Measurements from ENCODE around the gene ZMIZ1.

The ZMIZ1 gene

DNA sequence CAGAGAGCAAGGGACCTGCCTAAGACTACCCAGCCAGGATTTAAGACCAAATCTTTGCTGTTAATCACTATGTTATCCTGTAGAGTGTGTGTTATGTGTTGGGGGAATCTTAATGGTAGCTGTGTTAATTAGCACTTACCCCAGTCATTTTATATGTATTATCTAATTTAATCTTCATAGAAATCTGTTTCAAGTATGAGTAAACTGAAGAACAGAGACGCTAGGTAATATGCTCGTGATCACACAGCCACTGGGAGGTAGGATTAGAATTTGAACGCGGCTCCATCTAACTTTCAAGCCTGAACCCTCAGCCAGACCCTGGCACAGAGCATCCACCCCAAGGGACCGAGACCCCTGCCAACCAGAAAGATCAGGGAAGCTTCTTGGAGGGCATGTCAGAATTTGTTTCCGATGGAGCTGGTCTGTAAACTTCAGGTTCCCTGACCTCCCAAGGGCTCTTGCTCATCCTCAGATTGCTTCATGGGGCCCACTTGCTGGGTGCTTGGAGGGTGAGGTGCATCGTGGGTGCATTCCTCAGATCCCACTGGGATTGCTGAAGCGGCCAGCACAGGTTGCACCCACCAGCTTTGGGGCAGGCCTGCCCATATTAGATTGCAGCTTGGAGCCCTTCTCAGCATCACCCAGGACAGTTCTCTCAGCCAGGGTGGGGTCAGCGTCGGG is 105.0 kb downstream of the ZMIZ1 start:
- no peak for DNase-seq (ENCODE audit: low spot score)

- DNase-seq (ENCODE audit: low spot score), result no peak
Observed at GRCh38 chr10:79176052-79176501, 107.3 kb downstream of the ZMIZ1 start.

GRCh38 chr10:79176949-79177602 is 108.3 kb downstream of the ZMIZ1 start:
- no peak for DNase-seq (ENCODE audit: low spot score)

DNA sequence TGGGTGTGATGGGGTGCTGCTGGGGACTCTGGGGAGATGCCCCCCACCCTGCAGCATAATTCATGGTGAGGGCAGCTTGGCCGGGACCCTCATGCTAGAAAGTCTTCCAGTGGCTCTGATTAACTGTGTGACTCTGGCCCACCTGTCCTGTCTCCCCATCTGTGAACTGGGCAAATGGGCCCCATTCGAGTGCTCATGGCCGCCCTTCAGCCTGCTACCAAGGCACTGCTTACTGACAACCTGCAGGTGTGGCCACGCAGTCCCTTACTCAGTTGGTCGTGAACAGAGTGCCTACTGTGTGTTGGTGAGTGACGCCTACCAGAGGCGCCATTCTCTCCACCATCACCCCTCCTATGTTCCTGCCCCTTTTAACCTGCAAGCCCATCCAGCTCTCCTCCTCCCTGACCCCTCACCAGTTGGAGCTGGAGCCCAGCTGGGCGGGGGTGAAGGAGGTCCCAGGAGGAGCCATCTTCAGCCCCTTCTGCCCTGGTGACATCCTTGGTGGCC is 109.4 kb downstream of the ZMIZ1 start:
- no peak for DNase-seq (ENCODE audit: low spot score)

DNA sequence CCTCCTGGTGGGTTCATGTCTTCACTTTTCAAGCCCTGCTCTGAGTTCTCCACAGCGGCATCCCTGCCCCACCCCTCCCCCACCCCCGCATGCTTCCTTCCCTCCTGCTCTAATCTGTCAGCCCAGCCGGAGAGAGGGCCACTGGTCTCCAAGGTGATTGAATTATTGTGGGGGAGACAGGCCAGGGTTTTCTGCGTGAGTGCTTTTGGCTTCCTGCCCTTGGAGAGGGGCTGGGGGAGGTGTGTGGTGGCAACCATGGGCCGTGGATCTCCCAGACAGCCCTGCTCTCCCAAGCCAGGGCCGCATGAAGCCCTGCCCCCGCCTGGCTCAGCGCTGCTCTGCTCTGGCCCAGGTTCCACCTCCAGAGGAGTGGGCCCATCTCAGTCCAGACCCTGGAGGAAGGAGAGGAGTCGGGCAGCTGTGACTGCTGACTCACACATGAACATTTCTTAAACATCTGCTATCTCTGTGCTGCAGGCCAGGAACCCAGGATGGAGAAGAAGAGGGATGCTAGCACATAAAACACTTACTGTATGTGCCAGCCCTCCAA is 109.9 kb downstream of the ZMIZ1 start:
- DNase-seq (ENCODE audit: low spot score), result no peak

GRCh38 chr10:79179164-79179956 is 110.6 kb downstream of the ZMIZ1 start:
- DNase-seq (ENCODE audit: low spot score), result no peak

DNA sequence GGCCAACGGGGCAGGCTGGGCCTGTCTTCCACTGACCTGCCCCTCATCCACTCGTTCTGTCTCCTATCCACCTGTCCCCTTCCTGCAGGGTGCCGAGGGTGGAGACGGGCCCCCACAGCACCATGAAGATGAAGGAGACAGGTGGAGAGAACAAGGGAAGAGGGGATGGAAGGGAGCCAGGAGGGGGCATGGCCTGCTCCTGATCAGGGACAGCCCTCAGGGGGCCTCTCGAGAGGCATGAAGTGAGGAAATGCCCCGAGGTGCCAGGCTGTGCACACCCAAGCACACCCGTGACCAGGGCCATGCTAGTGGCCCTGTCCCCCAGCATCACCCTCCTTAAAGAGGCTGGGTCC is 111.2 kb downstream of the ZMIZ1 start:
- DNase-seq (ENCODE audit: low spot score), result no peak

DNA sequence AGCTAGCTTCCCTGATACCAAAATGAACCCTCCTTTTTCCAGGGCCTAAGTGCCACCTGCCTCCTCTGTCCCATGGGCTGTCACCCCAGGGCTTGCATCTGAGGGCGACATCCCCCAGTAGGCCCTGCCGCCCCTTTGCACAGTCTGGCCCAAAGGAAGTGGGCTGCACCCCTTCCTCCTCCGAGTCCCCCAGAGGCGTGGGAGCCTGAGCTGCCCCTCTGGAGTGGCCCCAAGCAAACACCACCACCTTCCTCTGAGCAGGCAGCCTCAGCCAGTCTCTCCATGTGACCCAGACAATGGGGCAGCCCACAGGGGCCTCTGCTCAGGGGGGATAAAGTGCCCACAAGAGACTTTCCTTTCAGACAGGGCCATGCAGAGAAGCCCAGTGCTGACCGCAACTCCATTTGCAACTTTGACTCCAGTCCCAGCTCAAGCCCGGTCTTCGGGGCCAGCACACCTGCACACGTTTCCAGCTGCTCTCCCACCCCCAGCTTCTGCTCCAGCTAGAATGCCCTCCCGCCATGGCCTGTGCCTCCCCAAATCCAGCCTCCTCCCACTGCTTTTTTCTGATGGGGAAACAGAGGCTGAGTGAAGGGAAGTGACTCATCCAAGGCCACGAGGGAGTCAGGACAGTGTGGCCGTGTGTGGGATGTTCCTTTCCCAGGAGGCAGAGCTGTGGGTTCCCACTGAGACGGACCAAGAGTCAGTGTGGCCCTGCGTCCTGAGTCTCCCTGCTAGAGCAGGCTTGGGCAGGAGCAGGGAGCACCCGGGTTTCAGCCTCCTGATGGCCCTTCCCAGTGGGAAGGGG is 111.9 kb downstream of the ZMIZ1 start:
- DNase-seq (ENCODE audit: low spot score), result no peak

DNA sequence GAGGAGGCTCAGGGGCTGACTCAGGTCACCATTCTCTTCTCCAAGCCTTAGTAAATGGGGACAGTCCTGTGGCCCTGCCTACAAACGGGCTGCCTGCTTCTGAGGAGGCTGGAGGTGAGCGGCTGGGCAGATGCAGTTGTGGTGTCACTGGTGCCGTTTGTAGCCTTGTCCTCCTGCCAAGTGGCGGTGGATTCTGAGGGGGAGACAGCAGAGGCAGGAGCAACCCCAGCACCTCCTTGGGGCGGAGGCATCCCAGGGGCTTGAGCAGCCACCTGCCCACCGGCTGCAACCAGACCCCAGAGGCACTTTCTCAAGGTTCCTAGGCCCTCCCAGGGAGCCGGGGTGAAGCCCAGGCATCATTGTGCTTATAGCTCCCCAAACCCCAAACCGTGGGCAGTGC is 112.5 kb downstream of the ZMIZ1 start:
- no peak for DNase-seq (ENCODE audit: low spot score)

DNA sequence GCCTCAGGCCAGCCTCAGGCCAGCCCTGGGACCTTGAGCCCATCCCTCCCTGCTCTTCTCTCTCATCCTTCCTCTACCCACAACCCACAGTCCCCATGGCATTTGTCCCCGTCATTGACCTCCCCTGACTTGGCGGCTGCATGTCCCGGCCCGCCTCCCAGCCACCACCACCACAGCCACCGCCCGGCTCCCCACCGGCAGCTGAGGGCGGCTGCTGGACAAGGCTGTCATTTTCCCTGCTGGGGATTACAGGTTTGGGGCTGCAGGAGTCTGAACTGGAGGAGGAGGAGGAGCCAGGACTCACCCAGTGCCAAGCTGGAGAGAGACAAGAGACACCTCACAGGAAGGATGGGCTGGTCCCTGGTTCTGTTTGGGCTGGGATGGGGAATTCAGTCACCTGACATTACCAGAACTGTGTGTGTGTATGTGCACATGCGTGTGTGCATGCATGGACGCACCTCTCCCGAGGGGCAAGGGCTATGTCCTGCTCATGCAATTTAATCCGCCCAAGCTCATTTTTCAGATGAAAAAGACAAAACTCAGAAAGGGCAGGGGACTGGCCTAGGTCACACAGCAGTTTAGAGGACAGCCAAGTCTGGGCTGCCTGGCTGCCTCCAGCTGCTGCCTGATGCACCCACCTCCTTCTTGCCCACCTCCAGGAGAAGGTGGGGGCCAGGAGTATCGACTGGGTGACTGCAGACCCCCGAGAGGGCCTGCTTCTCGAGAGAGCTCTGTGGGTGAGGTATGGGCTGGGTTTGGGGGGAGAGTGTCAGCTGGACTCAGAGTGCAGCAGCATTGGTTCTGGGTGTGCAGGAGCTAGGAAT is 113.1 kb downstream of the ZMIZ1 start:
- no peak for DNase-seq (ENCODE audit: low spot score)

GRCh38 chr10:79182781-79183467 is 114.2 kb downstream of the ZMIZ1 start:
- no peak for DNase-seq (ENCODE audit: low spot score)

- no peak for DNase-seq (ENCODE audit: low spot score)
Observed at GRCh38 chr10:79183468-79183865, 114.7 kb downstream of the ZMIZ1 start.

DNA sequence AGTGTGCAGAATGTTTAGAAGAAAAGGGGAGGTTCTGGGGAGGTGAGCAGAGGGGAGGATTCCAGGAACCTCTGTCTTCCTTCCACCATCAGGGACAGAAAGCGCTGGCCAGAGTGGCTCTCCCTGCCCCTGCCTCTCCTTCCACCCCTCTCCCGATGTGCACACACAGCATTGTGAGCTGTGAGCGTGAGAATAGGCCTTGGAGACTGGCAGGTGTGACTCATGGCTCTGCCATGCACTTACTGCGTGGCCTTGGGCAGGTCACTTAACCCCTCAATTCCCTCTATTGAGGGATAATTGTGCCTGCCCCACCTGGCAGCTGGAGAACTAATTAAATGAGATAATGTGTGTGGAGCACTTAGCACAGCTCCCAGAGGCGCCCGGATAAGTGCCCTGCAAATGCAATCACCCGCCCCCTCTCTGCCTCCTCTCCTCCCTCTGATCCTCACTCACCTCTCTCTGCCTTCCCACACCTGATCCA is 115.4 kb downstream of the ZMIZ1 start:
- DNase-seq (ENCODE audit: low spot score), result no peak

- no peak for DNase-seq (ENCODE audit: low spot score)
Observed at GRCh38 chr10:79184657-79185056, 115.9 kb downstream of the ZMIZ1 start.

DNA sequence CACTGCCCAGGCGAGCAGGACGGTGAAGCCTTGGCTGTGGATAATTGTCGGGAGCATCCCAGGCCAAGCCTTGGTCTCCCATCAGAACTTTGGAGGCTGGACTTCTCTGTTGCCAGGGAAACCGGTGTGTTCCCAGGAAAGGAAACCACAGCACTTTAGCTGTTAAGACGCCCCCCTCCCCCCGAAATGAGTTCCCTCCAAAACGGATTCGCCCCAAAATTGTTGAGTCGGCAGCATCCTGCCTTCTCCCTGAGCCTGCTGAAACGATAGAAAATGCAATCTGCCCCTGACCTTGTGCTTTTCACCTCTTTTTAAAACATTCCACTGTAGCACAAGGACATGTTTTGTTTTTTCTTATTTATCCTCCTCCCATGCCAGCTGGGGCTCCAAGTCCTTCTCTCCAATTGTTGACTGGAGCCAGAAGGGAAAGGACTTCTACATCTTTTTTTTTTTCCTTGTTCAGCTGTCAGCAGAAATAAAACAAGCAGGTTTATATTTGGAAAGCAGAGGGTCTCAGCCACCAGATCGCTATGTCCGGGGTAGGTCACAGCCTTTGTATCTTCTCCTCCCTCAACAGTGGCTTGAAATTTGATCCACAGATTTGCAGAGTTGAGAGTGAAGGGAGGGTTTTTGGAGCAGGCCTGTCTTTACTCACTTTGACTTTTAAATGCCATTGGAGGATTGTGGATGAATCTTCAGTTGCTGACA is 116.5 kb downstream of the ZMIZ1 start:
- DNase-seq (ENCODE audit: low spot score), result no peak

- DNase-seq (ENCODE audit: low spot score), result no peak
Observed at GRCh38 chr10:79185796-79186374, 117.1 kb downstream of the ZMIZ1 start.

DNA sequence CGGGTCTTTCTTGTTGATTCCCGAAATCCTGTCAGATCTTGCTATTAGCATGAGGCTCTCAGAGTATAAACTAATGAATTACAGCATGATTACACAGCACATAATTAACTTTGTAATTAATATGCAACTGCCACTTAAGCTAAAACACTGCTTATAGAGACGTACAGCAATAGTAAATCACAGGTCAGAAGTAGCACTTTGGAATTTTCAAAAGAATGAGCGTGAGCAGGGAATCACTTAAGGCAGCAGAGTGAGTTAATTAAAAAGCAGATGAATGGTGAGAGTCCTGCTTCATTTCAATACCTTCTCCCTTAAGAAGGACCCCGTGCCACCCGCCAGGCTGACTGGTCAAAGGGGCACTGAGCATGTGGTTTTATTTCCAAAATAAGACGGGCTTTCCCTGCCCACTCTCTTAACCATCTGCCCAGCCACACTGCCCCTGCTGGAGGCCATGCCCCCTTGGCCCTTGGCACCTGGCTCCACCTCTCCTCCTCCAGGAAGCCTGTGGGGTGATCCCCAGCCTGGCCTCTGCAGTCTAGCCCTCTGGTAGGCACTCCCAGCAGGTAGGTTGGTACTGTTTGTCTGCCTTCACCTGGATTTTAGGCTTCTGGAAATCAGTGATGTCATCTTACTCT is 117.8 kb downstream of the ZMIZ1 start:
- no peak for DNase-seq (ENCODE audit: low spot score)

GRCh38 chr10:79187121-79187940 is 118.6 kb downstream of the ZMIZ1 start:
- DNase-seq (ENCODE audit: low spot score), result no peak

Measured in CD4-positive, alpha-beta T cell treated with Interleukin-15 for 4 hours (primary cell).